KMS-11 (cell line): ENCODE data around the gene SEC22A.

Experiments used
- H2AFZ ChIP-seq: fragments of 200-600 bp; sonication (generic); 2 replicates; pipeline ENCODE4 v1.6.1; 2016; ENCODE audit warnings: antibody characterized with exemption, mixed run types, low read depth
- H3K27ac ChIP-seq: fragments of 200-600 bp; sonication (generic); 2 replicates; pipeline ENCODE4 v1.6.1; 2016; ENCODE audit warnings: mild to moderate bottlenecking, mixed run types
- H3K27me3 ChIP-seq: fragments of 200-600 bp; sonication (generic); 2 replicates; pipeline ENCODE4 v1.6.1; 2017; ENCODE audit warnings: mild to moderate bottlenecking, low read depth, mixed run types, moderate library complexity; ENCODE audit not compliant: insufficient read depth
- H3K36me3 ChIP-seq: fragments of 200-600 bp; sonication (generic); 2 replicates; pipeline ENCODE4 v1.6.1; 2017; ENCODE audit warnings: mild to moderate bottlenecking, mixed run types; ENCODE audit not compliant: insufficient read depth
- H3K4me1 ChIP-seq: fragments of 200-600 bp; sonication (generic); 2 replicates; pipeline ENCODE4 v1.6.1; 2016; ENCODE audit warnings: mild to moderate bottlenecking, low read depth, mixed run types; ENCODE audit not compliant: poor library complexity, severe bottlenecking
- H3K4me2 ChIP-seq: fragments of 200-600 bp; sonication (generic); 2 replicates; pipeline ENCODE4 v1.7.0; 2016; ENCODE audit warnings: mild to moderate bottlenecking, mixed run types
- H3K4me3 ChIP-seq: fragments of 200-600 bp; sonication (generic); IDR thresholded peaks from 2 replicates; pipeline ENCODE4 v1.6.1; 2017; ENCODE audit warnings: low read depth, low read length, mixed read lengths; ENCODE audit not compliant: insufficient read depth
- H3K79me2 ChIP-seq: fragments of 200-600 bp; sonication (generic); 2 replicates; pipeline ENCODE4 v1.6.1; 2016; ENCODE audit warnings: low read depth, mixed run types; ENCODE audit not compliant: insufficient read depth
- H3K9ac ChIP-seq: fragments of 200-600 bp; sonication (generic); 2 replicates; pipeline ENCODE4 v1.6.1; 2016; ENCODE audit warnings: mild to moderate bottlenecking, mixed run types
- H4K20me1 ChIP-seq: fragments of 200-600 bp; sonication (generic); 2 replicates; pipeline ENCODE4 v1.6.1; 2016; ENCODE audit warnings: mild to moderate bottlenecking, mixed run types; ENCODE audit not compliant: insufficient read depth
- CTCF ChIP-seq: fragments of 200-600 bp; sonication (generic); conservative IDR thresholded peaks from 2 replicates; pipeline ENCODE4 v1.6.1; 2017; ENCODE audit warnings: low read depth, mild to moderate bottlenecking, antibody characterized with exemption, low read length, moderate library complexity, mixed read lengths

The SEC22A gene

GRCh38 chr3:123286308-123287023 is 84.7 kb downstream of the SEC22A start:
- no peak overlapping the region for H3K27ac ChIP-seq
- H3K79me2 ChIP-seq = no peaks in the 10 kb centered on the region
- H2AFZ ChIP-seq = no peak overlapping the region

GRCh38 chr3:123287051-123287961 is 85.6 kb downstream of the SEC22A start:
- Histone ChIP-seq H3K4me3 (no peak overlapping the region), H3K27me3 (peaks cover 23% of the 10 kb centered on the region; the same call in 1 of the 2 replicates), H4K20me1 (no peaks in the 10 kb centered on the region), H3K9ac (no peak overlapping the region), H3K79me2 (no peaks in the 10 kb centered on the region), H3K4me1 (no peaks in the 10 kb centered on the region), H3K27ac (no peak overlapping the region), H3K4me2 (no peak overlapping the region), H3K36me3 (no peaks in the 10 kb centered on the region), H2AFZ (no peak overlapping the region)
- no peak for TF ChIP-seq CTCF

More at GRCh38 chr3:123286308-123287023, 84.7 kb downstream of the SEC22A start:
- Histone ChIP-seq H4K20me1 (no peaks in the 10 kb centered on the region), H3K36me3 (no peaks in the 10 kb centered on the region), H3K4me2 (no peak overlapping the region), H3K4me1 (no peaks in the 10 kb centered on the region), H3K27me3 (peaks cover 15% of the 10 kb centered on the region; the same call in 1 of the 2 replicates), H3K4me3 (no peak overlapping the region), H3K9ac (no peak overlapping the region)
- TF ChIP-seq CTCF = peak; percentile 80

GRCh38 chr3:123287962-123288302 is 86.2 kb downstream of the SEC22A start:
- no peaks in the 10 kb centered on the region for H3K79me2 ChIP-seq
- no peak for TF ChIP-seq CTCF
- H3K27me3 ChIP-seq = peaks cover 23% of the 10 kb centered on the region; the same call in 1 of the 2 replicates
- no peaks in the 10 kb centered on the region for H3K36me3 ChIP-seq
- no peak overlapping the region for H3K9ac ChIP-seq
- no peaks in the 10 kb centered on the region for H4K20me1 ChIP-seq
- H3K4me1 ChIP-seq = no peaks in the 10 kb centered on the region
- H3K4me3 ChIP-seq = no peak overlapping the region
- H2AFZ ChIP-seq = no peak overlapping the region
- H3K4me2 ChIP-seq = no peak overlapping the region
- no peak overlapping the region for H3K27ac ChIP-seq

GRCh38 chr3:123289391-123290106 is 87.8 kb downstream of the SEC22A start:
- Histone ChIP-seq H3K4me1 (no peaks in the 10 kb centered on the region), H3K9ac (no peak overlapping the region), H3K4me3 (no peak overlapping the region), H2AFZ (no peak overlapping the region), H4K20me1 (no peaks in the 10 kb centered on the region), H3K27me3 (peaks cover 29% of the 10 kb centered on the region), H3K79me2 (no peaks in the 10 kb centered on the region), H3K4me2 (no peak overlapping the region), H3K36me3 (no peaks in the 10 kb centered on the region), H3K27ac (no peak overlapping the region)
- TF ChIP-seq CTCF = no peak
